Gastrocnemius medialis (tissue), 4 donors: ENCODE measurements around the gene MNX1. TPM values are rescaled to one million over a fixed set of nuclear protein-coding genes. Genes with fewer than 3 reads are reported as not detected.

Experiments used
- ATAC-seq, 2 donors: fragments of 150-250 bp; one replicate each; pipeline ENCODE4 v1.9.1; 2016
- DNase-seq, 2 donors: peaks; one replicate each; pipeline ENCODE4 v3.0.0-alpha.2; 2019
- H3K27ac ChIP-seq, 4 donors: fragments of 200-600 bp; sonication (generic); 1 replicate in 1 of 4; 2 replicates in 3 of 4; pipeline ENCODE4 v1.5.1; 2016 to 2018; ENCODE audit warnings: mild to moderate bottlenecking in 2 of 4, moderate library complexity in 1 of 4
- H3K27me3 ChIP-seq, 3 donors: fragments of 200-600 bp; sonication (generic) in 2 of 3; 1 replicate in 1 of 3; 2 replicates in 2 of 3; pipeline versions ENCODE4 v1.5.1 to v1.6.0; 2016 to 2019; ENCODE audit warnings: mild to moderate bottlenecking in 1 of 3, moderate library complexity in 1 of 3
- H3K36me3 ChIP-seq, 2 donors: fragments of 200-600 bp; sonication (generic) in 1 of 2; one replicate each; pipeline ENCODE4 v1.5.1; 2017 to 2018
- H3K4me1 ChIP-seq, 2 donors: fragments of 200-600 bp; sonication (generic) in 1 of 2; one replicate each; pipeline ENCODE4 v1.5.1; 2016 to 2017; ENCODE audit warnings: mild to moderate bottlenecking in 2 of 2
- H3K4me3 ChIP-seq, 4 donors: fragments of 200-600 bp; sonication (generic) in 3 of 4; 1 replicate in 1 of 4; 2 replicates in 3 of 4; pipeline ENCODE4 v1.5.1; 2016 to 2019; ENCODE audit warnings: mild to moderate bottlenecking in 2 of 4
- H3K9me3 ChIP-seq, 3 donors: fragments of 200-600 bp; sonication (generic) in 2 of 3; 1 replicate in 1 of 3; 2 replicates in 2 of 3; pipeline ENCODE4 v1.5.1; 2016 to 2019
- CTCF ChIP-seq, 5 experiments: fragments of 450-650 bp in 3 of 5; fragments of 200-600 bp in 2 of 5; sonication (generic) in 2 of 5; IDR thresholded peaks in 4 of 5; conservative IDR thresholded peaks in 1 of 5; 1 replicate in 4 of 5; 2 replicates in 1 of 5; pipeline ENCODE4 v1.5.1; 2016 to 2019; ENCODE audit warnings: antibody characterized with exemption in 5 of 5, mild to moderate bottlenecking in 3 of 5, moderate library complexity in 3 of 5
- POLR2A ChIP-seq, 2 donors: fragments of 450-650 bp; IDR thresholded peaks; one replicate each; pipeline ENCODE4 v1.6.1; 2017; ENCODE audit warnings: antibody characterized with exemption in 2 of 2, mild to moderate bottlenecking in 2 of 2, moderate library complexity in 2 of 2
- in situ Hi-C, 4 donors: fragments of 200-750 bp; cut with MboI; loops; one replicate each; pipeline versions ENCODE4 v1.15.0 to v1.8.0; 2017; ENCODE audit warnings: low sequenced_read_pairs in 4 of 4
- intact Hi-C: fragments of 100-400 bp; cut with DNase I; formaldehyde crosslinking; loops from one replicate; pipeline ENCODE4 v1.15.1; 2023; ENCODE audit warnings: low total_unique reads
- total RNA-seq, 4 donors: library from RNA; depleted of rRNA; stranded (reverse); fragments of >200 nt; gene quantifications; one replicate each; pipeline versions ENCODE4 v1.1.0 to v1.2.3, GENCODE V29; 2016

Gene MNX1
- total RNA-seq, 4 donors from 2014 or later, result 0.16 to 0.20 TPM; not detected in 2

GRCh38 chr7:157047148-157047547, 36.7 kb upstream of the MNX1 start:
- no peak overlapping the region for H3K4me3 ChIP-seq
- in situ Hi-C loops (no loop called here), intact Hi-C loops (no loop called here)

GRCh38 chr7:157046681-157047080, 36.2 kb upstream of the MNX1 start:
- DNase-seq (no peak), ATAC-seq (no peak)
- TF ChIP-seq CTCF (IDR thresholded peaks at IDR 0.05 in 4 of 5, conservative IDR thresholded peaks at IDR 0.05 in 1 of 5), result no peak
- no peak for TF ChIP-seq POLR2A (IDR thresholded peaks at IDR 0.05)
- H3K27ac ChIP-seq, result no peak overlapping the region
- no peak overlapping the region for H3K4me3 ChIP-seq
- no peaks in the 10 kb centered on the region for H3K9me3 ChIP-seq
- no peaks in the 10 kb centered on the region for H3K36me3 ChIP-seq
- H3K27me3 ChIP-seq, result peaks cover 0 to 5% (median under 1%) of the 10 kb centered on the region in 3 donors
- in situ Hi-C loops, result no loop called here
- H3K4me1 ChIP-seq, result no peaks in the 10 kb centered on the region
- intact Hi-C loops, result no loop called here

More at GRCh38 chr7:157047148-157047547, 36.7 kb upstream of the MNX1 start:
- DNase-seq (no peak), ATAC-seq (no peak)
- peaks cover 0 to 5% (median 0%) of the 10 kb centered on the region in 3 donors for H3K27me3 ChIP-seq
- no peaks in the 10 kb centered on the region for H3K4me1 ChIP-seq
- TF ChIP-seq CTCF (IDR thresholded peaks at IDR 0.05 in 4 of 5, conservative IDR thresholded peaks at IDR 0.05 in 1 of 5) (no peak), POLR2A (IDR thresholded peaks at IDR 0.05) (no peak)
- H3K27ac ChIP-seq, result no peak overlapping the region
- no peaks in the 10 kb centered on the region for H3K9me3 ChIP-seq
- no peaks in the 10 kb centered on the region for H3K36me3 ChIP-seq

GRCh38 chr7:157044943-157045660, 34.6 kb upstream of the MNX1 start:
- Histone ChIP-seq H3K27ac (no peak overlapping the region), H3K4me1 (no peaks in the 10 kb centered on the region), H3K27me3 (peaks cover 0 to 5% (median 3%) of the 10 kb centered on the region in 3 donors), H3K36me3 (no peaks in the 10 kb centered on the region), H3K4me3 (no peak overlapping the region), H3K9me3 (no peaks in the 10 kb centered on the region)
- TF ChIP-seq CTCF (IDR thresholded peaks at IDR 0.05 in 4 of 5, conservative IDR thresholded peaks at IDR 0.05 in 1 of 5) (no peak), POLR2A (IDR thresholded peaks at IDR 0.05) (no peak)
- in situ Hi-C loops (no loop called here), intact Hi-C loops (loop anchor here (5.0 kb wide), 1 partner anchor 53 kb away; no protein-coding TSS in a partner anchor)
- DNase-seq, result no peak
- no peak for ATAC-seq

- intact Hi-C loops (loop anchor here (5.0 kb wide), 1 partner anchor 52 kb away; no protein-coding TSS in a partner anchor), in situ Hi-C loops (no loop called here)
- Histone ChIP-seq H3K27me3 (peaks cover 0 to 5% (median 3%) of the 10 kb centered on the region in 3 donors), H3K9me3 (no peaks in the 10 kb centered on the region), H3K36me3 (no peaks in the 10 kb centered on the region), H3K4me1 (no peaks in the 10 kb centered on the region), H3K27ac (peak overlapping the region in 2 of 4 donors; percentile 22 to 31), H3K4me3 (no peak overlapping the region)
- DNase-seq (no peak), ATAC-seq (peak in 1 of 2 donors; percentile 30)
- TF ChIP-seq CTCF (IDR thresholded peaks at IDR 0.05 in 4 of 5, conservative IDR thresholded peaks at IDR 0.05 in 1 of 5), result no peak
- no peak for TF ChIP-seq POLR2A (IDR thresholded peaks at IDR 0.05)
These were observed 33.8 kb upstream of the MNX1 start for GRCh38 chr7:157044147-157044687.
